Panc1 (cell line): Measurements from ENCODE around the gene CCL5. TPM values are rescaled to one million over a fixed set of nuclear protein-coding genes. Genes with fewer than 3 reads are reported as not detected.
A peak's percentile ranks its signal among the peaks of the same experiment; 100 is the strongest.
"Not testable (repeated sequence)": the region's sequence is repeated elsewhere in the genome, so short reads cannot be mapped to it uniquely, and the experiment has no call there.

Experiments
- ATAC-seq: fragments of 200-7000 bp; cut with Tn5 transposase; 2 replicates; pipeline ENCODE4 v1.9.1; 2020; ENCODE audit warnings: mild to moderate bottlenecking, moderate library complexity
- BruUV-seq: library from RNA; stranded (reverse); fragments of 400-500 nt; replicated peaks from 2 replicates; lab custom pipeline; 2021; lab: Mats Ljungman, UMichigan
- CTCF ChIA-PET: fragments of 300-600 bp; sonication (Branson Sonifier 250); formaldehyde crosslinking; loops from one replicate; lab custom pipeline; 2022; ENCODE audit warnings: antibody characterized with exemption; lab: Charles Lee
- POLR2A ChIA-PET: fragments of 300-600 bp; sonication (Branson Sonifier 250); formaldehyde crosslinking; loops from one replicate; lab custom pipeline; 2022; ENCODE audit warnings: antibody characterized with exemption; lab: Charles Lee
- DNase-seq: peaks from one replicate; pipeline ENCODE4 v3.0.0-alpha.2; 2010; ENCODE audit warnings: low read depth, low spot score
- H3K27ac ChIP-seq: 2 replicates; pipeline ENCODE4 v1.5.1; 2011; ENCODE audit warnings: mild to moderate bottlenecking, low read length, inconsistent platforms
- H3K27me3 ChIP-seq: fragments of 200-500 bp; sonication (Bioruptor generic); 2 replicates; pipeline ENCODE4 v1.6.0; 2014; ENCODE audit warnings: low read length, inconsistent platforms; ENCODE audit not compliant: control insufficient read depth, insufficient read depth
- H3K36me3 ChIP-seq: fragments of 200-500 bp; sonication (Bioruptor generic); 2 replicates; pipeline ENCODE4 v1.5.1; 2014; ENCODE audit warnings: inconsistent platforms, mild to moderate bottlenecking, low read length, moderate library complexity; ENCODE audit not compliant: control insufficient read depth, insufficient read depth
- H3K4me1 ChIP-seq: 2 replicates; pipeline ENCODE4 v1.5.1; 2011; ENCODE audit warnings: inconsistent platforms, mild to moderate bottlenecking, low read length, moderate library complexity; ENCODE audit not compliant: control insufficient read depth, insufficient read depth
- H3K4me3 ChIP-seq, 2 experiments: 2 replicates each; pipeline ENCODE4 v1.5.1; 2011 to 2012; ENCODE audit warnings: low read depth in 2 of 2, low read length in 2 of 2, mild to moderate bottlenecking in 2 of 2, inconsistent platforms in 1 of 2, moderate library complexity in 1 of 2
- H3K9me3 ChIP-seq: fragments of 200-500 bp; sonication (Bioruptor generic); 2 replicates; pipeline ENCODE4 v1.5.1; 2014; ENCODE audit warnings: low read depth, mild to moderate bottlenecking, inconsistent platforms, low read length, moderate library complexity; ENCODE audit not compliant: control insufficient read depth, insufficient read depth
- POLR2AphosphoS5 ChIP-seq: IDR thresholded peaks from 2 replicates; pipeline ENCODE4 v1.6.1; 2012; ENCODE audit warnings: mild to moderate bottlenecking, low read depth, low read length, moderate library complexity
- SIN3A ChIP-seq: IDR thresholded peaks from 2 replicates; pipeline ENCODE4 v1.6.1; 2012; ENCODE audit warnings: low read depth, mild to moderate bottlenecking, low read length, moderate library complexity, borderline replicate concordance; ENCODE audit not compliant: insufficient read depth
- TCF7L2 ChIP-seq: IDR thresholded peaks from 2 replicates; pipeline ENCODE4 v1.6.1; 2011; ENCODE audit warnings: mild to moderate bottlenecking, low read depth, low read length, inconsistent platforms
- in situ Hi-C: cut with HindIII; loops from 2 replicates; pipeline ENCODE4 v1.10.0; 2016; ENCODE audit warnings: low sequenced_read_pairs, low pct_unique_long_range_greater_than_20kb
- intact Hi-C: fragments of 100-400 bp; cut with micrococcal nuclease; formaldehyde crosslinking; loops from one replicate; pipeline ENCODE4 v1.10.0; 2022; ENCODE audit not compliant: unreplicated experiment
- total RNA-seq: library from RNA; stranded (reverse); gene quantifications from one replicate; pipeline ENCODE4 v1.2.1, GENCODE V29; 2021; ENCODE audit not compliant: unreplicated experiment
- TF ChIP-seq, protein P1 (sequence below), 2 experiments: IDR thresholded peaks; 2 replicates each; pipeline ENCODE4 v1.6.1; 2011 to 2012; ENCODE audit warnings: low read depth in 2 of 2, control low read depth in 1 of 2, low read length in 1 of 2, mild to moderate bottlenecking in 1 of 2, moderate library complexity in 1 of 2; ENCODE audit not compliant: insufficient read depth in 1 of 2
- TF ChIP-seq, protein P2 (sequence below): fragments of 450-650 bp; IDR thresholded peaks from 2 replicates; pipeline ENCODE4 v1.5.1; 2017; ENCODE audit warnings: mild to moderate bottlenecking

The CCL5 gene
- total RNA-seq, 1 experiment from 2014 or later, result 15.9 TPM

DNA sequence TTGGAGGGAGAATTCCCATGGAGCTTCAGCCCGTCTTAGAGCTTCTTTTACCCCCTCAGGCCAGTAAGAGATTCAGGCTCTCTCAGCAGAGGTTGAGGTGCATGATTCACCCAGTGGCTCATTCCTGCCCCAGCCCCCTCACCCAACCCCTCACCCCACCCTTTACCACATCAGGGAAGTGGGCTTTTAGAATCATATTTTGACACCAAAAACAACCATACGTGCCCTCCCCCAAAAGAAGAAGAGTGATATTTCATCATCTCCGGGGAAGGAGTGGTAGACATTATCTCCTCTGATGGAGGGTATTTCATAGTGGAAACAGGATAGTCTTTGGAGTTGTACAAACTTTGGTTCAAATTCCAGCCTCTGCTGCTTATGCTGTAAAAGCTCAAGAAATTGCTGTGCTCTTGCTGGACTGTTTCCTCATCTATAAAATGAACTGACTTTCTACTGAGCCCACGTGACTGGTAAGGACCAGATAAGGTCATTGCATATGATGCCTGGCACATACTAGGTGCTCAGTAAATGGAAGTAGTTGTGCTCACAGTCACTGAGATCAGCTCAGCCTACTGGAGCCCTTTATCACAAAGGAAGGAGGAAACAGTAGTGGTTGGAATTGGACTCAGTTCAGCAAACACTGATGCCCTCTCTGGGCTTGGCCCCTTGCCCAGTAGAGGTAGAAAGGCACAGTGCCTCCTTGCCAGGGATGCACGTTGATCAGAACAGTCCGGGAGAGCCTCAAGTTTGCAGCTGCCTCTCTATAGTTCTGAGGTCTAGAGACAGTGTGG lies 18.3 kb upstream of the CCL5 start:
- Histone ChIP-seq H3K27ac (no peak overlapping the region), H3K36me3 (no peaks in the 10 kb centered on the region), H3K4me3 (no peak overlapping the region), H3K9me3 (no peaks in the 10 kb centered on the region), H3K4me1 (no peaks in the 10 kb centered on the region), H3K27me3 (no peaks in the 10 kb centered on the region)
- POLR2A ChIA-PET, result no interaction called here
- TF ChIP-seq, protein P1, sequence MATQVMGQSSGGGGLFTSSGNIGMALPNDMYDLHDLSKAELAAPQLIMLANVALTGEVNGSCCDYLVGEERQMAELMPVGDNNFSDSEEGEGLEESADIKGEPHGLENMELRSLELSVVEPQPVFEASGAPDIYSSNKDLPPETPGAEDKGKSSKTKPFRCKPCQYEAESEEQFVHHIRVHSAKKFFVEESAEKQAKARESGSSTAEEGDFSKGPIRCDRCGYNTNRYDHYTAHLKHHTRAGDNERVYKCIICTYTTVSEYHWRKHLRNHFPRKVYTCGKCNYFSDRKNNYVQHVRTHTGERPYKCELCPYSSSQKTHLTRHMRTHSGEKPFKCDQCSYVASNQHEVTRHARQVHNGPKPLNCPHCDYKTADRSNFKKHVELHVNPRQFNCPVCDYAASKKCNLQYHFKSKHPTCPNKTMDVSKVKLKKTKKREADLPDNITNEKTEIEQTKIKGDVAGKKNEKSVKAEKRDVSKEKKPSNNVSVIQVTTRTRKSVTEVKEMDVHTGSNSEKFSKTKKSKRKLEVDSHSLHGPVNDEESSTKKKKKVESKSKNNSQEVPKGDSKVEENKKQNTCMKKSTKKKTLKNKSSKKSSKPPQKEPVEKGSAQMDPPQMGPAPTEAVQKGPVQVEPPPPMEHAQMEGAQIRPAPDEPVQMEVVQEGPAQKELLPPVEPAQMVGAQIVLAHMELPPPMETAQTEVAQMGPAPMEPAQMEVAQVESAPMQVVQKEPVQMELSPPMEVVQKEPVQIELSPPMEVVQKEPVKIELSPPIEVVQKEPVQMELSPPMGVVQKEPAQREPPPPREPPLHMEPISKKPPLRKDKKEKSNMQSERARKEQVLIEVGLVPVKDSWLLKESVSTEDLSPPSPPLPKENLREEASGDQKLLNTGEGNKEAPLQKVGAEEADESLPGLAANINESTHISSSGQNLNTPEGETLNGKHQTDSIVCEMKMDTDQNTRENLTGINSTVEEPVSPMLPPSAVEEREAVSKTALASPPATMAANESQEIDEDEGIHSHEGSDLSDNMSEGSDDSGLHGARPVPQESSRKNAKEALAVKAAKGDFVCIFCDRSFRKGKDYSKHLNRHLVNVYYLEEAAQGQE (IDR thresholded peaks at IDR 0.05; ENCODE audit: insufficient read depth in 1 of 2, low read depth in 2 of 2, low read length in 1 of 2), result no peak
- no peak for TF ChIP-seq POLR2AphosphoS5
- TF ChIP-seq, protein P2, sequence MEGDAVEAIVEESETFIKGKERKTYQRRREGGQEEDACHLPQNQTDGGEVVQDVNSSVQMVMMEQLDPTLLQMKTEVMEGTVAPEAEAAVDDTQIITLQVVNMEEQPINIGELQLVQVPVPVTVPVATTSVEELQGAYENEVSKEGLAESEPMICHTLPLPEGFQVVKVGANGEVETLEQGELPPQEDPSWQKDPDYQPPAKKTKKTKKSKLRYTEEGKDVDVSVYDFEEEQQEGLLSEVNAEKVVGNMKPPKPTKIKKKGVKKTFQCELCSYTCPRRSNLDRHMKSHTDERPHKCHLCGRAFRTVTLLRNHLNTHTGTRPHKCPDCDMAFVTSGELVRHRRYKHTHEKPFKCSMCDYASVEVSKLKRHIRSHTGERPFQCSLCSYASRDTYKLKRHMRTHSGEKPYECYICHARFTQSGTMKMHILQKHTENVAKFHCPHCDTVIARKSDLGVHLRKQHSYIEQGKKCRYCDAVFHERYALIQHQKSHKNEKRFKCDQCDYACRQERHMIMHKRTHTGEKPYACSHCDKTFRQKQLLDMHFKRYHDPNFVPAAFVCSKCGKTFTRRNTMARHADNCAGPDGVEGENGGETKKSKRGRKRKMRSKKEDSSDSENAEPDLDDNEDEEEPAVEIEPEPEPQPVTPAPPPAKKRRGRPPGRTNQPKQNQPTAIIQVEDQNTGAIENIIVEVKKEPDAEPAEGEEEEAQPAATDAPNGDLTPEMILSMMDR, result no peak
- TF ChIP-seq SIN3A, result no peak
- TF ChIP-seq TCF7L2, result no peak
- BruUV-seq, result no TSS peak
- intact Hi-C loops, result no loop called here
- 0 out of 2 replicates have a peak, but pooled peaks have one; percentile 26 for ATAC-seq
- CTCF ChIA-PET, result no interaction called here
- DNase-seq, result no peak
- in situ Hi-C loops, result no loop called here

DNA sequence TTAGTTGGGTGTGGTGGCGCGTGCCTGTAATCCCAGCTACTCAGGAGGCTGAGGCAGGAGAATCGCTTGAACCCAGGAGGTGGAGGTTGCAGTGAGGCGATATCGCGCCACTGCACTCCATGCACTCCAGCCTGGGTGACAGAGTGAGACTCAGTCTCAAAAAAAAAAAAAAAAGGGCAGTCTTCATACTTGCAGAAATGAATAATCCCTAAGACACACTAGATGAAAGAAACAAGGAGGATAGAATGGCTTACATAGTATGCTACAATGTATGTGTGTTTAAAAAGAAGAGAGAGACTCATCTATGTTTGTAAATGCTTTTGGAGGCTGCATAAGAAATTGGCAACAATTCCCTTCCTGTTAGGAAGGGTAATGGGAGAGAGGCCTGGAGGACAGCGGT lies 17.6 kb upstream of the CCL5 start:
- H3K4me1 ChIP-seq, H3K4me3 ChIP-seq, H3K36me3 ChIP-seq, in situ Hi-C loops, BruUV-seq, H3K27me3 ChIP-seq, intact Hi-C loops, CTCF ChIA-PET, H3K27ac ChIP-seq, H3K9me3 ChIP-seq, ATAC-seq, POLR2A ChIA-PET, DNase-seq: not testable (repeated sequence)
